NOMO-1 treated with dmso at 0.1 percent for 144 hours (cell line): Measurements from ENCODE around the gene POU2AF3.
"Not testable (repeated sequence)": the region's sequence is repeated elsewhere in the genome, so short reads cannot be mapped to it uniquely, and the experiment has no call there.

Experiments
- DNase-seq: peaks from one replicate; lab custom pipeline; 2025; ENCODE audit not compliant: unreplicated experiment; lab: John Stamatoyannopoulos, UW

POU2AF3 gene

DNA sequence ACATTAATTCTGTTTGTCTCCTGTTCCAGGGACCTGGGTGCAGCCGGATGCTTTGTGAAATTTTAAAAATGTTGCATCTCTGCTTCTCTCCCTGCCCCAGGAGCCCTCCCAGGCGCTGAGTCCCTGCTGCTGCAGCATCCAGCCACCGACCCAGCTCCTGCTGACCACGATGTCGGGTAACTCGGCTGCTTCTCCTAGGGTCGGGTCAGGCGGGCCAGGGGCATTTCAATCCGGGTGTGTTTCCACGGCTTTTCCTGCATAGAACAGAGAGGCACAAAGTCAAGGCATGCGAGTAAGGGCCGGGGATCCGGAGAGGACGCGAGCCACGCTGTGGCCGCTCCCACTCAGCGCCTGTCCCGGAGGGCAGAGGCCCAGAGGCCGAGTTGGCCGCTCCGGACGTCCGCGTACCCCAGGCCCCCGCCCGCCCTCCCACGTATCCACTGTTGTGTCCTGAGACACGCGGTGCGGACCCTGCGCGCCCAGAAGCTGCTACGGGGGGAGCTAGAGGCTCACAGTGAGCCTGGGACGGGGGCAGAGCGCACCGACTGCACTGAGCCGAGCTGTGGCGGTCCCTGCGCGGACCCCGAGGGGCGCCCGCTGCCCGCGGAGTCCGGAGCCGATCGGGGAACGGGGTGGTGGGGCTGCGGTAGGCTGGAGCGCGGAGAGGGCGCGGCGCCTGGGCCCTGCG, at the start of gene POU2AF3:
POU2AF3 (plus strand) TSS at position 134 of the 688 bp plus-strand sequence; CDS start at position 170, 36 bp downstream.
- DNase-seq: no peak

DNA sequence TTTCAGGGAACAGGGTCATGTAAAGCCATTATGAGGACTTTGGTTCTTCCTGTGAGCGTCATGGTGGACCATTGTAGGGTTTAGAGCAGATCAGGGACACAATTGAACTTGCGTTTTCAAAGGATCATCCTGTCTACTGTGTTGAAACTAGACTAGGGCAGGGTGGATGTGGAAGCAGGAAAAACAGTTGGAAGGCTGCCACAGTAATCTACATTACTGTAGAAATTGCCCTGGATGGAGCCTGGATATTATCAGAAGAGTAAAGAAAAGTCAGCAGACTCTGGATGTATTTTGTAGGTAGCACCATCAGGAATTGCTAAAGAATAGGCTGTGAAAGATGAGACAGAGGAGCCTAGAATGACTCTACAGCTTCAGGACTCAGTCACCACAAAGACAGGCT, 47.4 kb upstream of the POU2AF3 start:
- no peak for DNase-seq

GRCh38 chr11:111253131-111253530, 45.2 kb upstream of the POU2AF3 start:
- no peak for DNase-seq

GRCh38 chr11:111253630-111254029, 44.7 kb upstream of the POU2AF3 start:
- no peak for DNase-seq

- no peak for DNase-seq
These were observed 40.3 kb upstream of the POU2AF3 start for GRCh38 chr11:111258046-111258445.

DNA sequence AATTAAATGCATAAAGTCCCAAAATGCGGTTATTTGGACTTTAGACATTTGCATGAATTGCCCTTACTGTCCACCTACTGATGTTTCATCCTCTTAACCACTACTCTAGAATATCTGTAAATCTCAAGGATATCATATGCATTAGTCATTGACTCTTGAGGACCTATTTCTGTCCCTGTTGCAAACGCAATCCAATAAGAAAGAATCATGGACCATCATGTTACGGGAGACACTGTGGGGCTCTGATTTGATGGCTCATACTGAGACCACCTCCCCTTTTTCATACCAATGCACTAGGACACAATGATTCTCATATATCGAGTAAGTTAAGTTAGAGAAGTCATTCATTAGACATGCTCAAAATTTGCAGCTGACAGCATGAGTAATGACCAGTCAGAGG, 38.5 kb upstream of the POU2AF3 start:
- no peak for DNase-seq

DNA sequence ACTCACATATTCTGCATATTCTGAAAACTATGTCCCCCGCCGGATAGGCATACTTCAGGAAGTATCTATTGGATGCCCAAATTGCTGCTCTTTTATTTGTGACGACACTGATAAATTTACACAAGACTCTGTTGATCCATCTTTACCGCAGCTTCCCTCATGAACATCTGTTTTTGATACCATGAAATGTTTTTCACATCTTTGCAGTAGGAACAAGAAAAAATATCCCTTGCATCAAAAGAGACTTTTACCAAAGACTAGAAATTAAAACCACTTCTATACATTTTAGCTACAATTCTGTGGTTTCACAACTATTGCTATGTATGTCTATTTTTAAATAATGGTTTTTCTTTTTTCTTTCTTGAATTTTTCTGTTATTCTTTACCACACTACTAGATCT, 37.5 kb upstream of the POU2AF3 start:
- no peak for DNase-seq

DNA sequence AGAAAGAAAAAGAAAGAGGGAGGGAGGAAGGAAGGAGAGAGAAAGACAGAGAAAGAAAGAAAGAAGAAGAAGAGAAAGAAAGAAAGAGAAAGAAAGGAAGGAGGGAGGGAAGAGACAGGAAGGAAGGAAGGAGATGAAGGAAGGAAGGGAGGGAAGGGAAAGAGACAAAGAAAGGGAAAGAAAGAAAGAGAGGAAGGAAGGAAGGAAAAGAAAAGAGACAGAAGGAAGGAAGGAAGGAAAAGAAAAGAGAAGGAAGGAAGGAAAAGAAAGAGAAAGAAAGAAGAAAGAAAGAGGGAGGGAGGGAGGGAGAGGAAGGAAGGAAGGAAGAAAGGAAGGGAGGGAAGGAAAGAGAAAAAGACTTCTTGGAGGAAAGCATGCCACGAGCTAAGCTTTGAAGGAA, 33.7 kb upstream of the POU2AF3 start:
- no peak for DNase-seq

DNA sequence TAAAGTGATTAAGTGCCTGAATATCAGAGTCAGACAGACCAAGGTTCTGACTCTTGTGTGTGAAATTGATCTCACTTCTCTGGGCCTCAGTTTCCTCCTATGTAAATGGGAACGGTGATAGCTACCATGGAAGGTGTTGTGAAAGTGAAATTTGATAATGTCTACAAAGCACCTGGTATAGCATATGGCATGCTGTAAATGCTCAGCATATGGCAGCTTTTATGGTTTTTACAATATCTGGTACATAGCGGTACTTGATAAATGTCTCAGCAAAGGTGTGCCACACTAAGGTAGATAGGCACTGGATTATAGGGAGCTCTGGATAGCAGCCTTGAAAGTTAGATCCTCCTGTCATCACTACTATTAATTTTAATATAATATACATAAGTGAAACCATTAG, 32.9 kb upstream of the POU2AF3 start:
- DNase-seq: no peak

GRCh38 chr11:111268303-111268702, 30.0 kb upstream of the POU2AF3 start:
- DNase-seq: not testable (repeated sequence)

DNA sequence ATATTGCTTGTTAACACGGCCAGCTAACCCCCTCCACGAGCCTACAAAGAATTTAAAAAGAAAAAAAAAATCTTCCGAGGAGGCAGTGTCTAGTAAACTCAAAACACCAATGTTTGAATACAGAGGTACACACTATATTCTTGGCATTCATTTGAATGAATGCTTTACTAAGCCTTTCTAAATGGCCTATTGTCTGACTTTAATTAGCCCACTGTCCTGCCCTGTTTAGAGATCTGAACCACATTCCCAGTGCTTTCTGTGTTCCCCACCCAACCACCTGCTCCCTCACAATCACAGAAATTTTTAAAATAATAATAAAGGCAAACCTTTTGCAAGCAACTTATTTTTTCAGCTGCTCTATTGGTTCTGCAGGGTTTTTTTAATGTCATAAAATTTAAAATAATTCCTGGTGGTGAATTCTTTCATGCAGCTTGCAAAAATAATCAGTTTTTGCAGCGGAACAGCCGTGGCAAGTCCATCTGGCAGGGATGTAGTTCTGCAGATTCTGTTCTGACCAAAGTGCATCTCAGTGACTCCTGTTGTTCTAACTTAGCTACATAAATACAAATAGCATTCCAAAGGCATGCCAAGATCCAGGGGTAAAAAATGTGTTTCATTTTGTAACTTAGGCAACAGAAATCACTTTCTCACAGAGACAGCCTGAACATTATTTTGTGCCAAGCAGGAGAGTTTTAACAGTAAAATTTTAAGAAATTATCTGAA, 29.0 kb upstream of the POU2AF3 start:
- DNase-seq: no peak

DNA sequence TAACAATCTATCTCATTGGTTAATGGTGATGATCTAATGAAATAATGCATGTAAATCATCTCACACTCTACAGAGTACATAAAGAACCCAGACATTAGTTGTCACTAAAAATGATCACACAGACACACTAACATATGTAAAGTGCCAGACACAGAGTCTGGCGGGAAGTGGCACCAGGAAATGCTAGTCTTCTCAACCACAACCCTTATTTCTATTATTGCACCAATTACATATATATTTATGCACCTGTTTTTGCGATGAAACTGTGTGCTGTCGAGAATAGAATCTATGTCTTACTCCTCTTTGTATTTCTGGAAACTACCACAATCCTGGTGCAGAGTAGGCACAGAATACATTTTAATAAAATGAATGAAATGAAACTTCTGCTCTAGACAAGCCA, 25.9 kb upstream of the POU2AF3 start:
- no peak for DNase-seq

DNA sequence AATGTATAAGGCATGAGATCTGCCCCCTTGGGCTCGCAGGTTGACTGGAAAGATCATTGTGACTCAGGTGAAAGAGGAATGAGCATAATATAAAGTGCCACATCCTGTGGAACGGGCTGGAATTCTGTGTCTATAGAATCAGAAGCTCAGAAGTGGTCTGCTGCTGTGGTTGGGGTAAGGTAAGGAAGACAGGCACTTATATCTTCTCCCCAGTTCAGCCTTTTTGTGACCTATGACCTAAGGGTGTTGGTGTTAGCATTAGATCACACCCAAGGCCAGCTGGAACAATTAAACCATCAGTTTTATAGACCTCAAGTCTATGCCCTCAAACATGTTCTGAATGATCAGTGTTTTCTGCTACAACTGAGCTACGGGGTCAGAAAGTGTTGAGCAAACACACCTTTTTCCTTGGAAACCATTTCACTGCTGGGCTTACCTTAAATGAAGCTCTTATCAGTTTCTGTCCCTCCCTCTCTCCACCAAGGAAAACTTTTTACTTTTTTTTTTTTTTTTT, 15.7 kb upstream of the POU2AF3 start:
- no peak for DNase-seq

GRCh38 chr11:111283945-111284481, 14.3 kb upstream of the POU2AF3 start:
- no peak for DNase-seq

DNA sequence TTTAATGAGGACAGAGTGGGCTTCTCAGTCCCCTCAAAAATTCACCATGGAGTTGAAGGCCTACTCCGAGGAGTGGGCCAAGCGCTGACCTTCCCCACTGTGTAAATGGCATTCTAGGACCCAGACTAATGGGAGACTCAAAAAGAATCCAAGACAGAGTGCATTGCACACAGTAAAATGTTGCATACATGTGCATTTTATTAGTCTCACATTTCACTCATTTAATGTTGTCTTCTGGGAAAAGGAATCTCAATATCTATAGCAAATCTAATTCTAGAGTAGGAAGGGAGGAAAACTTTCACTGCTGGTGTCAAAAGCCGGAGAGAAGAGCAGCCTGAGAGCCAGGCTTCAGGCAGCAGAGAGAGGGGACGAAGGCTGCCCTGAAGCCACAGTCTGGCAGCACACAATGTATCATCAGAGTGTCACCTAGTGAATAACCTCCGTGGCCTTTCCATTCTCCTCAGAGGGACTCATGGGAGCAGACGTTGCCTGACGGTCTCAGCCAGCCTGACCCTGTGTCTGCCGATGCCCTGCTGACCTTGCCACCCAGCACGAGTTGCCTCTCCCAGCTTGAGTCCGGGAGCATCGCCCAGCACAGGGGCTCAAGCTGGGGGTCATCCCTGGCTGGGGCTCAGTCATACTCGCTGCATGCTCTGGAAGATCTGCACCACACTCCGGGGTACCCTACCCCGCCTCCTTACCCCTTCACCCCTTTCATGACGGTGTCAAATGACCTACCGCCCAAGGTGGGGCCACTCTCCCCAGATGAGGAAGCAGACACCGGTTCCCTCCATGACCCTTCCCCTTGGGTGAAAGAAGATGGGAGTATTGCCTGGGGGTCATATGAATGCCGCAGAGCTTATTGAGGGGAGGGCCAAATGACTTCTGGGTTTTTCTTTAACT, 12.9 kb upstream of the POU2AF3 start:
- no peak for DNase-seq

DNA sequence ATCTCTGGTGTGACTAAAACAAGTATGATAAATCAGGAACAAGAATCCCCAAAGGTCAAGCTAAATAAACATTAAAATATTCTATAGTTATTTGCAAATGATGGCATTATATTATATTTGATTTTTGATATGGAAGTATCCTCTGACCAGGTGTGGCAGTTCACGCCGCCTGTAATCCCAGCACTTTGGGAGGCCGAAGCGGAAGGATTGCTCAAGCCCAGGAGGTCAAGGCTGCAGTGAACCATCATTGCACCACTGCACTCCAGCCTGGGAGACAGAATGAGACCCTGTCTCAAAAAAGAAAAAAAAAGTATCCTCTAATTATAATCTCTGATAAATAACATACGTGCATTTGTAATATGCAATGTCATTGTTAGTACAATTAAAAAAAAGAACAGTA, 6.6 kb upstream of the POU2AF3 start:
- DNase-seq: no peak

GRCh38 chr11:111292408-111292807, 5.9 kb upstream of the POU2AF3 start:
- DNase-seq: not testable (repeated sequence)

GRCh38 chr11:111296196-111296595, 2.1 kb upstream of the POU2AF3 start:
- DNase-seq: no peak

- DNase-seq: no peak
These were observed 650 bp upstream of the POU2AF3 start for GRCh38 chr11:111297696-111298095.

DNA sequence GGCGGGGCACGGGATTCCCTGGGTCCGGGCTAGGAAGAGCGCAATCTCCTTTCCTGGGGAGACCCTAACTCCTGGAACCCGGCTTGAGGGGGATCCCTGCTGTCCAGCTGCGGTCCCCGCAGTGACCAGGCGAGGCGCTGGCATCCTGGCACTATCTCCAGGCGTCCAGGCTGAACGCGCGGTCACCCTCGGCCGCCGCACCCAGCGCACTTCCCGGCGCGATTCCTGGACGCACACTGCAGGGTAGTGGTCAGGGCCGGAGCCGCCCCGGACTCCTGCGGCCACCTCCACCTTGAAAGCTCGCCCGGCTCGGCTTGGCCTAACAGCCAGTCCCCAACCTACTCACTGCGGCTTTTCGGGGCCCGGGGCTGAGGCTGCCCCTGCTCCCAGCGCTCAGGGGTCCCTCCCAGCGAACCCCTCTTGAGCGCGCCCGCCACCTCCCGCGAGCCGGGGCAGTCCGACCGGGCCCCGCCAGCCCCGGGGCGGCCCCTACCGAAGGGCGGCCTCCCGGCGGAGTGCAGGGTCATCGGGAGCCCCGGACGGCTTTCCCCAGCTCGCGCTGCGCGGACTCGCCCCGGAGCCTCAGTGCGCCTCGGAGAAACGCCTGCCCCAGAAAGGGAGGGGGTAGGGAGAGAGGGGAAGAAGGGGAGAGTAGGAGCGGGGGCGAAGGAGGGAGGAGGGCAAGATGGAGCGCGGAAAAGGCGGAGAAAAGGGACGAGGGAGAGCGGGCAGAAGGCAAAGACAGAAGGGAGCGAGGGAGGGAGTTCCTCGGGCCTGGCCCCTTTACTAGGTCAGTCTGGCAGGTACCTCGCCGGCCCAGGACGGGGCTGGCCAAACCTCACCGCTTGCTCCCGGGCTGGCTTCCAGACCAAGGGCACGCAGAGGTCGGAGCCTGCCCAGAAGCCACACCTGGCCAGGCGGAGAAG, 1.0 kb downstream of the POU2AF3 start:
- DNase-seq: no peak
